PFSK-1 (cell line): Measurements from ENCODE around the gene CPD.

Experiments
- FOXP2 ChIP-seq: optimal IDR thresholded peaks from 2 replicates; pipeline ENCODE3; 2011; ENCODE audit warnings: borderline replicate concordance, control low read depth, inconsistent platforms; ENCODE audit not compliant: insufficient read depth; ENCODE audit errors: extremely low read length, extremely low read depth
- POLR2AphosphoS5 ChIP-seq: IDR thresholded peaks from 2 replicates; pipeline ENCODE4 v1.6.1; 2012; ENCODE audit warnings: low read depth, mild to moderate bottlenecking, control low read depth, low read length, moderate library complexity
- SIN3A ChIP-seq: IDR thresholded peaks from 2 replicates; pipeline ENCODE4 v1.6.1; 2012; ENCODE audit warnings: mild to moderate bottlenecking, low read length, moderate library complexity, borderline replicate concordance; ENCODE audit not compliant: insufficient read depth
- TAF1 ChIP-seq: IDR thresholded peaks from 2 replicates; pipeline ENCODE4 v1.6.1; 2012; ENCODE audit warnings: low read length, control low read depth, borderline replicate concordance; ENCODE audit not compliant: insufficient read depth
- TF ChIP-seq, protein P1 (sequence below), 2 experiments: IDR thresholded peaks; 2 replicates each; pipeline versions ENCODE4 v1.6.1 to v1.8.0; 2011 to 2012; ENCODE audit warnings: low read depth in 2 of 2, low read length in 2 of 2, control low read depth in 1 of 2, inconsistent platforms in 1 of 2, mild to moderate bottlenecking in 1 of 2, moderate library complexity in 1 of 2; ENCODE audit not compliant: insufficient read depth in 1 of 2

CPD gene

DNA sequence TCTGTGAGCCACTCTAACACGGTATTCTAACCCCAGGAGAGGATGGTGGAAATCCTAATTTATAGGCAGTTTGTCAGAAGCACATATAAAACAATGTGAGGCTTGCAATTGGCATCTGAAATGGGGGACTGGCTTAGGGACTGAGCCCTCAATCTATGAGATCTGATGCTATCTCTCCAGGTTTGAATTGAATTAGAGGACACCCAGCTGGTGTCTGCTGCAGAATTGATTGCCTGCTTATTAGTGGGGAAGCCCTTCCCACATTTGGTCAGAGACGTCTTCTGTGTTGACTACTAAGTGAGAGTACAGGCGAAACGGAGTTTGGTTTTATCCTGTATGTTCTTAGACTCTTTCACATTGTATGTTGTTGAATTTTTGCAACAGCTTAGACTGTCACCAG is 31.2 kb upstream of the CPD start:
- TF ChIP-seq SIN3A = no peak
- TF ChIP-seq TAF1 = no peak
- no peak for TF ChIP-seq POLR2AphosphoS5
- TF ChIP-seq FOXP2 = no peak
- TF ChIP-seq, protein P1, sequence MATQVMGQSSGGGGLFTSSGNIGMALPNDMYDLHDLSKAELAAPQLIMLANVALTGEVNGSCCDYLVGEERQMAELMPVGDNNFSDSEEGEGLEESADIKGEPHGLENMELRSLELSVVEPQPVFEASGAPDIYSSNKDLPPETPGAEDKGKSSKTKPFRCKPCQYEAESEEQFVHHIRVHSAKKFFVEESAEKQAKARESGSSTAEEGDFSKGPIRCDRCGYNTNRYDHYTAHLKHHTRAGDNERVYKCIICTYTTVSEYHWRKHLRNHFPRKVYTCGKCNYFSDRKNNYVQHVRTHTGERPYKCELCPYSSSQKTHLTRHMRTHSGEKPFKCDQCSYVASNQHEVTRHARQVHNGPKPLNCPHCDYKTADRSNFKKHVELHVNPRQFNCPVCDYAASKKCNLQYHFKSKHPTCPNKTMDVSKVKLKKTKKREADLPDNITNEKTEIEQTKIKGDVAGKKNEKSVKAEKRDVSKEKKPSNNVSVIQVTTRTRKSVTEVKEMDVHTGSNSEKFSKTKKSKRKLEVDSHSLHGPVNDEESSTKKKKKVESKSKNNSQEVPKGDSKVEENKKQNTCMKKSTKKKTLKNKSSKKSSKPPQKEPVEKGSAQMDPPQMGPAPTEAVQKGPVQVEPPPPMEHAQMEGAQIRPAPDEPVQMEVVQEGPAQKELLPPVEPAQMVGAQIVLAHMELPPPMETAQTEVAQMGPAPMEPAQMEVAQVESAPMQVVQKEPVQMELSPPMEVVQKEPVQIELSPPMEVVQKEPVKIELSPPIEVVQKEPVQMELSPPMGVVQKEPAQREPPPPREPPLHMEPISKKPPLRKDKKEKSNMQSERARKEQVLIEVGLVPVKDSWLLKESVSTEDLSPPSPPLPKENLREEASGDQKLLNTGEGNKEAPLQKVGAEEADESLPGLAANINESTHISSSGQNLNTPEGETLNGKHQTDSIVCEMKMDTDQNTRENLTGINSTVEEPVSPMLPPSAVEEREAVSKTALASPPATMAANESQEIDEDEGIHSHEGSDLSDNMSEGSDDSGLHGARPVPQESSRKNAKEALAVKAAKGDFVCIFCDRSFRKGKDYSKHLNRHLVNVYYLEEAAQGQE (IDR thresholded peaks at IDR 0.05; ENCODE audit: insufficient read depth in 1 of 2, low read depth in 2 of 2, low read length in 2 of 2) = no peak

DNA sequence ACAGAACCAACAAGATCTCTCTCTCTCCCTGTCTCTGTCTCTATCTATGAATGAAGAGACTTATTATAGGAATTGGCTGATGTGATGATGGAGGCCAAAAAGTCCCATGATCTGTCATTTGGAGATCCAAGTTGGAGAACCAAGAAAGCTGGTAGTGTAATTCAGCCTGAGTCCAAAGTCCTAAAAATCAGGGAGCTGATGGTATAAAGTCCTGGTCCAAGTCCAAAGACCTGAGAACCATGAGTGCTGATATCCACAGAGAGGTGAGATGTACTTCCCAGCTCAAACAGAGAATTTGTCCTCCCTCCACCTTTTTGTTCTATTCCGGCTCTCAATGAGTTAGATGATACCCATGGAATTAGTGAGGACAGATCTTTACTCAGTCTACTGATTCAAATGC is 29.5 kb upstream of the CPD start:
- TF ChIP-seq POLR2AphosphoS5 = no peak
- no peak for TF ChIP-seq SIN3A
- TF ChIP-seq, protein P1 (IDR thresholded peaks at IDR 0.05; ENCODE audit: insufficient read depth in 1 of 2, low read depth in 2 of 2, low read length in 2 of 2) = no peak
- TF ChIP-seq FOXP2 = no peak
- no peak for TF ChIP-seq TAF1

DNA sequence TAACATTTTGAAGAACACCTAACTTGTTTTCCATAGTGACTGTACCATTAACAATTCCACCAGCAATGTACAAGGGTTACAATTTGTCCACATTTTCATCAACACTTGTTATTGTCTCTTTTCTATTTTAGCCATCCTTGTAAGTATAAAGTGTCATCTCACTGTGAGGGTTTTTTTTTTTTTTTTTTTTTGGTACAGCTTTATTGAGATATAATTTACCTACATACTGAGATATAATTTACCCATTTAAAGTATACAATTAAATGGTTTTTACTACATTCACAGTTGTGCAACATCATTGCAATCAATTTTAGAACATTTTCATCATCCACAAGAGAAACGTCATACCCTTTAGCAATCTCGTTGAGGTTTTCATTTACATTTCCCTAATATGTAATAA is 27.0 kb upstream of the CPD start:
- TF ChIP-seq, protein P1 (IDR thresholded peaks at IDR 0.05; ENCODE audit: insufficient read depth in 1 of 2, low read depth in 2 of 2, low read length in 2 of 2) = no peak
- TF ChIP-seq POLR2AphosphoS5 = no peak
- TF ChIP-seq FOXP2 = no peak
- no peak for TF ChIP-seq TAF1
- no peak for TF ChIP-seq SIN3A

DNA sequence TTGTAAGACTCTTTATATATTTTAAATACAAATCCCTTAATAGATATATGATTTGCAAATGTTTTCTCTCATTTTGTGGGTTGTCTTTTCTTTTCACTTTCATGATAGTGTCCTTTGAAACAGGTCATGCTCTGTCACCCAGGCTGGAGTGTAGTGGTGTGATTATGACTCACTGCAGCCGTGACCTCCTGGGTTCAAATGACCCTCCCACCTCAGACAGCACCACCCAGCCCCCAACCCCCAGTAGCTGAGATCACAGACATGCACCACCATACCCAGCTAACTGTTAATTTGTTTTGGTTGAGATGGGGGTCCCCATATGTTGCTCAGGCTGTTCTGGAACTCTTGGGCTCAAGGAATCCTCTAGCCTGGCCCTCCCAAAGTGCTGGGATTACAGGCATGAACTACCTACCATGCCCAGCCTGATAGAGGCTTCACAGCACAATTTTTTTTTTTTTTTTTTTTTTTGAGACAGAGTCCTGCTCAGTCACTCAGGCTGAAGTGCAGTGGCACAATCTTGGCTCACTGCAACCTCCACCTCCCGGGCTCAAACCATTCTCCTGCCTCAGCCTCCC is 26.4 kb upstream of the CPD start:
- no peak for TF ChIP-seq FOXP2
- TF ChIP-seq TAF1 = no peak
- TF ChIP-seq, protein P1 (IDR thresholded peaks at IDR 0.05; ENCODE audit: insufficient read depth in 1 of 2, low read depth in 2 of 2, low read length in 2 of 2) = no peak
- TF ChIP-seq SIN3A = no peak
- no peak for TF ChIP-seq POLR2AphosphoS5
